Mammary epithelial cell (primary cell): ENCODE data around the gene RILPL2.

Experiments
- CTCF ChIP-seq, 2 donors: IDR thresholded peaks in 1 of 2; conservative IDR thresholded peaks in 1 of 2; 2 replicates each; pipeline ENCODE4 v1.5.1; 2011 to 2012; ENCODE audit warnings: inconsistent platforms in 2 of 2, low read length in 2 of 2, mild to moderate bottlenecking in 2 of 2, control low read depth in 1 of 2, low read depth in 1 of 2; ENCODE audit not compliant: insufficient read depth in 1 of 2; ENCODE audit errors: extremely low read depth in 1 of 2
- EZH2 ChIP-seq: IDR thresholded peaks from 2 replicates; pipeline ENCODE4 v1.6.1; 2012; ENCODE audit warnings: low read length, inconsistent platforms, borderline replicate concordance

GRCh38 chr12:123421314-123421713, 15.2 kb downstream of the RILPL2 start:
- no peak for TF ChIP-seq CTCF (conservative IDR thresholded peaks at IDR 0.05 in 1 of 2, IDR thresholded peaks at IDR 0.05 in 1 of 2; ENCODE audit: extremely low read depth in 1 of 2, insufficient read depth in 1 of 2, low read depth in 1 of 2, low read length in 2 of 2)
- TF ChIP-seq EZH2: no peak
